IMR-90 (cell line): ENCODE results near the gene PLGRKT. TPM values are rescaled to one million over a fixed set of nuclear protein-coding genes. Genes with fewer than 3 reads are reported as not detected.

Experiments
- ATAC-seq: fragments of 200-7000 bp; cut with Tn5 transposase; 2 replicates; pipeline ENCODE4 v1.9.1; 2020; ENCODE audit warnings: low read depth, mild to moderate bottlenecking, moderate library complexity
- BruUV-seq: library from RNA; stranded (reverse); fragments of 400-500 nt; replicated peaks from 2 replicates; lab custom pipeline; 2021; lab: Mats Ljungman, UMichigan
- CTCF ChIA-PET: fragments of 300-600 bp; formaldehyde crosslinking; extraction: SDS; loops from one replicate; lab custom pipeline; 2021; ENCODE audit warnings: antibody characterized with exemption; lab: Yijun Ruan, JAX
- POLR2A ChIA-PET: fragments of 300-600 bp; sonication (Branson Sonifier 250); formaldehyde crosslinking; loops from one replicate; lab custom pipeline; 2022; ENCODE audit warnings: antibody characterized with exemption; ENCODE audit not compliant: unreplicated experiment; lab: Charles Lee
- DNase-seq: peaks from one replicate; pipeline ENCODE4 v3.0.0; 2013
- H2AFZ ChIP-seq: replicated peaks from 2 replicates; pipeline ENCODE3; 2013; ENCODE audit warnings: low read length, mild to moderate bottlenecking; ENCODE audit not compliant: poor library complexity
- H2AK5ac ChIP-seq: 2 replicates; pipeline ENCODE4 v1.6.1; 2013; ENCODE audit warnings: low read depth, low read length, inconsistent platforms
- H2AK9ac ChIP-seq: replicated peaks from 2 replicates; pipeline ENCODE3; 2013; ENCODE audit warnings: mild to moderate bottlenecking, low read depth, low read length, moderate library complexity; ENCODE audit not compliant: poor library complexity
- H2BK120ac ChIP-seq: 2 replicates; pipeline ENCODE4 v1.6.1; 2013; ENCODE audit warnings: low read depth, low read length, inconsistent platforms
- H2BK15ac ChIP-seq: 3 replicates; pipeline ENCODE4 v1.6.1; 2013; ENCODE audit warnings: low read depth, low read length, inconsistent platforms
- H2BK20ac ChIP-seq: 2 replicates; pipeline ENCODE4 v1.6.1; 2013; ENCODE audit warnings: low read depth, mild to moderate bottlenecking, inconsistent platforms, low read length, moderate library complexity
- H2BK5ac ChIP-seq: 2 replicates; pipeline ENCODE4 v1.6.1; 2013; ENCODE audit warnings: mild to moderate bottlenecking, low read depth, low read length, inconsistent platforms; ENCODE audit not compliant: poor library complexity, severe bottlenecking
- H3K14ac ChIP-seq: replicated peaks from 2 replicates; pipeline ENCODE4 v1.6.1; 2013; ENCODE audit warnings: low read depth, low read length, inconsistent platforms
- H3K18ac ChIP-seq: 2 replicates; pipeline ENCODE4 v1.6.1; 2013; ENCODE audit warnings: low read depth, low read length, control low read depth
- H3K23ac ChIP-seq: 2 replicates; pipeline ENCODE4 v1.6.1; 2013; ENCODE audit warnings: low read depth, low read length, inconsistent platforms
- H3K27ac ChIP-seq: 2 replicates; pipeline ENCODE4 v1.5.1; 2013; ENCODE audit warnings: mild to moderate bottlenecking, control low read depth, low read length; ENCODE audit not compliant: insufficient read depth
- H3K27me3 ChIP-seq: 2 replicates; pipeline ENCODE4 v1.6.1; 2013; ENCODE audit warnings: low read length; ENCODE audit not compliant: control insufficient read depth, insufficient read depth
- H3K36me3 ChIP-seq: 2 replicates; pipeline ENCODE4 v1.6.1; 2013; ENCODE audit warnings: low read length, mixed read lengths; ENCODE audit not compliant: control insufficient read depth, insufficient read depth
- H3K4ac ChIP-seq: 2 replicates; pipeline ENCODE4 v1.6.1; 2013; ENCODE audit warnings: low read depth, low read length, inconsistent platforms
- H3K4me1 ChIP-seq: 2 replicates; pipeline ENCODE4 v1.6.1; 2013; ENCODE audit warnings: low read length, mixed read lengths; ENCODE audit not compliant: control insufficient read depth, insufficient read depth
- H3K4me2 ChIP-seq: 2 replicates; pipeline ENCODE4 v1.6.1; 2013; ENCODE audit warnings: low read depth, mild to moderate bottlenecking, control low read depth, low read length, moderate library complexity
- H3K4me3 ChIP-seq: 2 replicates; pipeline ENCODE4 v1.5.1; 2013; ENCODE audit warnings: low read depth, mild to moderate bottlenecking, control low read depth, low read length, moderate library complexity; ENCODE audit not compliant: insufficient read depth
- H3K56ac ChIP-seq: 2 replicates; pipeline ENCODE4 v1.6.1; 2013; ENCODE audit warnings: low read length, inconsistent platforms; ENCODE audit not compliant: insufficient read depth; ENCODE audit errors: extremely low read depth
- H3K79me1 ChIP-seq, 2 experiments: 2 replicates each; pipeline ENCODE4 v1.6.1; 2013; ENCODE audit warnings: low read length in 2 of 2, inconsistent platforms in 1 of 2, low read depth in 1 of 2
- H3K9ac ChIP-seq: 2 replicates; pipeline ENCODE4 v1.6.1; 2013; ENCODE audit warnings: low read depth, low read length, control low read depth
- H3K9me1 ChIP-seq: 2 replicates; pipeline ENCODE4 v1.6.1; 2013; ENCODE audit warnings: low read length, inconsistent platforms; ENCODE audit not compliant: insufficient read depth
- H3K9me3 ChIP-seq: 2 replicates; pipeline ENCODE4 v1.6.1; 2013; ENCODE audit warnings: low read length; ENCODE audit not compliant: control insufficient read depth, insufficient read depth
- H4K20me1 ChIP-seq: 2 replicates; pipeline ENCODE4 v1.6.1; 2013; ENCODE audit warnings: low read length, inconsistent platforms; ENCODE audit not compliant: insufficient read depth
- H4K5ac ChIP-seq: 2 replicates; pipeline ENCODE4 v1.6.1; 2013; ENCODE audit warnings: mild to moderate bottlenecking, low read depth, low read length, control low read depth
- H4K8ac ChIP-seq, 2 experiments: 2 replicates each; pipeline ENCODE4 v1.6.1; 2013; ENCODE audit warnings: low read depth in 2 of 2, low read length in 2 of 2, control low read depth in 1 of 2, inconsistent platforms in 1 of 2
- H4K91ac ChIP-seq: 2 replicates; pipeline ENCODE4 v1.6.1; 2013; ENCODE audit warnings: low read depth, low read length, inconsistent platforms; ENCODE audit not compliant: insufficient read depth
- BHLHE40 ChIP-seq: fragments of 150-350 bp; IDR thresholded peaks from 2 replicates; pipeline ENCODE4 v1.6.1; 2016; ENCODE audit warnings: mild to moderate bottlenecking, low read depth, low read length
- CEBPB ChIP-seq: IDR thresholded peaks from 2 replicates; pipeline ENCODE4 v1.6.1; 2012; ENCODE audit warnings: low read depth, low read length, improper control_type of control experiment
- CHD1 ChIP-seq: IDR thresholded peaks from 2 replicates; pipeline ENCODE4 v1.6.1; 2012; ENCODE audit warnings: low read depth, low read length, improper control_type of control experiment
- FOS ChIP-seq: fragments of 150-350 bp; IDR thresholded peaks from 2 replicates; pipeline ENCODE4 v1.6.1; 2016; ENCODE audit warnings: low read depth, low read length
- MAFK ChIP-seq: IDR thresholded peaks from 2 replicates; pipeline ENCODE4 v1.6.1; 2012; ENCODE audit warnings: low read depth, low read length, improper control_type of control experiment
- MAZ ChIP-seq: IDR thresholded peaks from 2 replicates; pipeline ENCODE4 v1.6.1; 2012; ENCODE audit warnings: low read depth, mild to moderate bottlenecking, low read length, improper control_type of control experiment, moderate library complexity, borderline replicate concordance
- MXI1 ChIP-seq: IDR thresholded peaks from 2 replicates; pipeline ENCODE4 v1.6.1; 2012; ENCODE audit warnings: low read depth, mild to moderate bottlenecking, low read length, moderate library complexity, borderline replicate concordance
- NFE2L2 ChIP-seq: fragments of 150-350 bp; IDR thresholded peaks from 2 replicates; pipeline ENCODE4 v1.6.1; 2016; ENCODE audit warnings: low read depth, mild to moderate bottlenecking, low read length
- POLR2A ChIP-seq: IDR thresholded peaks from 2 replicates; pipeline ENCODE4 v1.6.1; 2012; ENCODE audit warnings: mild to moderate bottlenecking, low read depth, low read length
- RAD21 ChIP-seq: IDR thresholded peaks from 2 replicates; pipeline ENCODE4 v1.6.1; 2012; ENCODE audit warnings: low read length, improper control_type of control experiment
- RCOR1 ChIP-seq: IDR thresholded peaks from 2 replicates; pipeline ENCODE4 v1.6.1; 2012; ENCODE audit warnings: mild to moderate bottlenecking, low read length, improper control_type of control experiment; ENCODE audit not compliant: insufficient replicate concordance
- RFX5 ChIP-seq: IDR thresholded peaks from 2 replicates; pipeline ENCODE4 v1.8.0; 2012; ENCODE audit warnings: low read depth, mild to moderate bottlenecking, low read length, moderate library complexity
- SMC3 ChIP-seq: fragments of 150-350 bp; IDR thresholded peaks from 2 replicates; pipeline ENCODE4 v1.6.1; 2016; ENCODE audit warnings: low read depth, mild to moderate bottlenecking, antibody characterized with exemption, low read length, moderate library complexity
- WGBS, 2 experiments: methylation state at CpG; one replicate each; pipeline versions ENCODE4 v1.1.5 to v1.1.7; 2013; ENCODE audit warnings: missing lambda C conversion rate in 2 of 2; ENCODE audit not compliant: insufficient read length in 1 of 2; ENCODE audit errors: extremely low coverage in 2 of 2; 5-methylcytosine and 5-hydroxymethylcytosine counted together
- dilution Hi-C: fragments of 300-500 bp; cut with HindIII; formaldehyde crosslinking; loops from one replicate; pipeline ENCODE4 v1.14.3; 2018; ENCODE audit warnings: low sequenced_read_pairs; ENCODE audit not compliant: unreplicated experiment
- in situ Hi-C: fragments of 300-500 bp; cut with MboI; formaldehyde crosslinking; loops from 3 replicates; pipeline ENCODE4 v1.14.3; 2019; ENCODE audit warnings: low sequenced_read_pairs, inconsistent platforms, mixed read lengths
- intact Hi-C: fragments of 100-400 bp; cut with micrococcal nuclease; formaldehyde crosslinking; loops from 2 replicates; pipeline ENCODE4 v1.10.0; 2022
- polyA plus RNA-seq, 3 experiments: library from polyadenylated mRNA; depleted of rRNA; stranded (reverse); fragments of >200 nt; gene quantifications; 2 replicates each; pipeline ENCODE4 v1.2.3, GENCODE V29; 2012; ENCODE audit warnings: low replicate concordance in 1 of 3
- total RNA-seq: library from RNA; depleted of rRNA; stranded (reverse); fragments of >200 nt; gene quantifications from 2 replicates; pipeline ENCODE4 v1.2.3, GENCODE V29; 2012
- TF ChIP-seq, protein P1 (sequence below): conservative IDR thresholded peaks from 2 replicates; pipeline ENCODE4 v1.5.1; 2012; ENCODE audit warnings: mild to moderate bottlenecking, low read depth, low read length, improper control_type of control experiment
- TF ChIP-seq, protein P2 (sequence below): fragments of 150-350 bp; IDR thresholded peaks from 2 replicates; pipeline ENCODE4 v1.6.1; 2016; ENCODE audit warnings: low read depth, mild to moderate bottlenecking, low read length, moderate library complexity, borderline replicate concordance
- TF ChIP-seq, protein P3 (sequence below): fragments of 150-350 bp; IDR thresholded peaks from 2 replicates; pipeline ENCODE4 v1.6.1; 2017; ENCODE audit warnings: mild to moderate bottlenecking, antibody characterized with exemption, low read length, low read depth

PLGRKT gene
- total and polyA plus RNA-seq, 2 of the 4 experiments (the other 2 are of a cell fraction) = 10.8 to 12.7 TPM

DNA sequence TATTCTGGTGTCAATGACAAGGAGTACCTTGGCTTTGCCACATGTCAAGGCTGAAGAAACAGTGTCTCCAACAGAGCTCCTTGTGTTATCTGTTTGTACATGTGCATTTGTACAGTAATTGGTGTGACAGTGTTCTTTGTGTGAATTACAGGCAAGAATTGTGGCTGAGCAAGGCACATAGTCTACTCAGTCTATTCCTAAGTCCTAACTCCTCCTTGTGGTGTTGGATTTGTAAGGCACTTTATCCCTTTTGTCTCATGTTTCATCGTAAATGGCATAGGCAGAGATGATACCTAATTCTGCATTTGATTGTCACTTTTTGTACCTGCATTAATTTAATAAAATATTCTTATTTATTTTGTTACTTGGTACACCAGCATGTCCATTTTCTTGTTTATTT, 32.4 kb upstream of the PLGRKT start:
- Histone ChIP-seq H3K27ac (no peak overlapping the region), H3K27me3 (no peaks in the 10 kb centered on the region), H3K9me3 (no peaks in the 10 kb centered on the region), H3K4me2 (no peak overlapping the region), H4K8ac (no peak overlapping the region), H3K14ac (0 out of 2 replicates have a peak overlapping the region, but pooled peaks have one; percentile 31), H3K36me3 (peaks cover 13% of the 10 kb centered on the region), H3K4me1 (no peaks in the 10 kb centered on the region), H3K9ac (no peak overlapping the region), H2BK15ac (no peak overlapping the region), H3K9me1 (peaks cover 8% of the 10 kb centered on the region), H3K56ac (no peak overlapping the region), H2BK20ac (no peak overlapping the region), H4K20me1 (no peaks in the 10 kb centered on the region), H4K91ac (no peak overlapping the region; the same call in 1 of the 2 replicates), H4K5ac (no peak overlapping the region), H3K79me1 (peaks cover 0 to 9% of the 10 kb centered on the region in 2 experiments; a peak in 2 of 4 replicates), H3K4ac (no peak overlapping the region), H3K23ac (peak overlapping the region; percentile 67; the same call in 1 of the 2 replicates), H2AK5ac (no peak overlapping the region), H2BK120ac (no peak overlapping the region), H3K18ac (no peak overlapping the region), H2BK5ac (peak overlapping the region; percentile 51), H2AFZ (no peak overlapping the region), H3K4me3 (no peak overlapping the region), H2AK9ac (peak overlapping the region; percentile 78)
- ChIA-PET POLR2A (no interaction called here), CTCF (no interaction called here)
- in situ Hi-C loops (loop anchor here (25.0 kb wide), 1 partner anchor 242 kb away; no protein-coding TSS in a partner anchor), intact Hi-C loops (no loop called here), dilution Hi-C loops (no loop called here)
- WGBS, 2 experiments = no CpG with 5 or more reads among the region's 1 CpG
- TF ChIP-seq POLR2A (no peak), MAZ (no peak), NFE2L2 (no peak), RFX5 (no peak), MAFK (no peak), MXI1 (no peak), RAD21 (no peak), CEBPB (no peak), FOS (no peak), BHLHE40 (no peak), SMC3 (no peak), CHD1 (no peak), RCOR1 (no peak)
- TF ChIP-seq, protein P1, sequence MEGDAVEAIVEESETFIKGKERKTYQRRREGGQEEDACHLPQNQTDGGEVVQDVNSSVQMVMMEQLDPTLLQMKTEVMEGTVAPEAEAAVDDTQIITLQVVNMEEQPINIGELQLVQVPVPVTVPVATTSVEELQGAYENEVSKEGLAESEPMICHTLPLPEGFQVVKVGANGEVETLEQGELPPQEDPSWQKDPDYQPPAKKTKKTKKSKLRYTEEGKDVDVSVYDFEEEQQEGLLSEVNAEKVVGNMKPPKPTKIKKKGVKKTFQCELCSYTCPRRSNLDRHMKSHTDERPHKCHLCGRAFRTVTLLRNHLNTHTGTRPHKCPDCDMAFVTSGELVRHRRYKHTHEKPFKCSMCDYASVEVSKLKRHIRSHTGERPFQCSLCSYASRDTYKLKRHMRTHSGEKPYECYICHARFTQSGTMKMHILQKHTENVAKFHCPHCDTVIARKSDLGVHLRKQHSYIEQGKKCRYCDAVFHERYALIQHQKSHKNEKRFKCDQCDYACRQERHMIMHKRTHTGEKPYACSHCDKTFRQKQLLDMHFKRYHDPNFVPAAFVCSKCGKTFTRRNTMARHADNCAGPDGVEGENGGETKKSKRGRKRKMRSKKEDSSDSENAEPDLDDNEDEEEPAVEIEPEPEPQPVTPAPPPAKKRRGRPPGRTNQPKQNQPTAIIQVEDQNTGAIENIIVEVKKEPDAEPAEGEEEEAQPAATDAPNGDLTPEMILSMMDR = no peak
- TF ChIP-seq, protein P2, sequence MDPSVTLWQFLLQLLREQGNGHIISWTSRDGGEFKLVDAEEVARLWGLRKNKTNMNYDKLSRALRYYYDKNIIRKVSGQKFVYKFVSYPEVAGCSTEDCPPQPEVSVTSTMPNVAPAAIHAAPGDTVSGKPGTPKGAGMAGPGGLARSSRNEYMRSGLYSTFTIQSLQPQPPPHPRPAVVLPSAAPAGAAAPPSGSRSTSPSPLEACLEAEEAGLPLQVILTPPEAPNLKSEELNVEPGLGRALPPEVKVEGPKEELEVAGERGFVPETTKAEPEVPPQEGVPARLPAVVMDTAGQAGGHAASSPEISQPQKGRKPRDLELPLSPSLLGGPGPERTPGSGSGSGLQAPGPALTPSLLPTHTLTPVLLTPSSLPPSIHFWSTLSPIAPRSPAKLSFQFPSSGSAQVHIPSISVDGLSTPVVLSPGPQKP = no peak
- TF ChIP-seq, protein P3, sequence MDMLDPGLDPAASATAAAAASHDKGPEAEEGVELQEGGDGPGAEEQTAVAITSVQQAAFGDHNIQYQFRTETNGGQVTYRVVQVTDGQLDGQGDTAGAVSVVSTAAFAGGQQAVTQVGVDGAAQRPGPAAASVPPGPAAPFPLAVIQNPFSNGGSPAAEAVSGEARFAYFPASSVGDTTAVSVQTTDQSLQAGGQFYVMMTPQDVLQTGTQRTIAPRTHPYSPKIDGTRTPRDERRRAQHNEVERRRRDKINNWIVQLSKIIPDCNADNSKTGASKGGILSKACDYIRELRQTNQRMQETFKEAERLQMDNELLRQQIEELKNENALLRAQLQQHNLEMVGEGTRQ = no peak
- BruUV-seq = no TSS peak
- ATAC-seq (no peak), DNase-seq (no peak)
